GM21367 (cell line): ENCODE measurements around the gene MYBPC3.

ENCODE experiments used
- ATAC-seq: cut with Tn5 transposase; IDR thresholded peaks from one replicate; pipeline ENCODE4 v1.9.1; 2021; ENCODE audit not compliant: unreplicated experiment

MYBPC3 gene

GRCh38 chr11:47359162-47359561 is 6.7 kb upstream of the MYBPC3 start:
- no peak for ATAC-seq

- ATAC-seq, result no peak
Measured at GRCh38 chr11:47358731-47359051, 6.2 kb upstream of the MYBPC3 start.

DNA sequence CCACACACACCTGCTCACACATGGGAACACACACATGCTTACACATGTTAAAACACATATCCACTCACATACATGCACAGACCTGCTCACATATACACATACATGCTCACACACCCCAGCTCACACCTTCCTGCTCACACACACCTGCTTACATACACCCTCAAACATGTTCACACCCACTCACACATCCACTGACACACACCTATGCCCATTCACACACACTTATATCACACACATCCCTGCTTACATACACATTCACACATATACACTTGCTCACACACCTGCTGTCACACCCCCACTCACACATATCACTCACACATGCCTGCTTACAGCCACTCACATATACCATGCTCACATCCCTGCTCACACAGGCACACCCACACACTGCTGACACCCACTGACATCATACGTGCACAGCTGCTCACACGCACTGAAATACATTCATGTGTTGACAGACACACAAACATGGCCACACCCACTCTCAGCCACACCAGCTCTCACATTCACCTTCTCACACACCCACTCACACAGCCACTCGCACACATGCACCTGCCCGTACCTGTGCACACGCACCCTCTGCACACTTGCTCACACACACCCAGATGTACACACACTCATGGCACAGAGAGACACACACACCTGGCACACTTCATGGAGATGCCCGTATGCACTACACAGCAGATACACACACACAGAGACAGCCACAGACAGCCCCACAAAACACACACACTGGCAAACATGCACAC is 5.7 kb upstream of the MYBPC3 start:
- ATAC-seq, result no peak

DNA sequence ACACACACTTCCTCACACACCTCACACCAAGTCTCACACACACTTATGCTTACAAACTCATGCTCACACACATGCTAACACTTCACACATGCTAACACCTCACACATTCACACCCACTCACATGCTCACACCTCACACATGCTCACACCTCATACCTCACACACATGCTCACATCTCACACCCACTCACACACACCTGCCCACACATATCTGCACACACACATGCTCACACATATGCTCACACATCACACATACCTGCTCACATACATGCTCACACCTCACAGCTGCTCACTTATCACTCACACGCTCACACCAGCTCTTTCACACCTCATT is 4.5 kb upstream of the MYBPC3 start:
- no peak for ATAC-seq

DNA sequence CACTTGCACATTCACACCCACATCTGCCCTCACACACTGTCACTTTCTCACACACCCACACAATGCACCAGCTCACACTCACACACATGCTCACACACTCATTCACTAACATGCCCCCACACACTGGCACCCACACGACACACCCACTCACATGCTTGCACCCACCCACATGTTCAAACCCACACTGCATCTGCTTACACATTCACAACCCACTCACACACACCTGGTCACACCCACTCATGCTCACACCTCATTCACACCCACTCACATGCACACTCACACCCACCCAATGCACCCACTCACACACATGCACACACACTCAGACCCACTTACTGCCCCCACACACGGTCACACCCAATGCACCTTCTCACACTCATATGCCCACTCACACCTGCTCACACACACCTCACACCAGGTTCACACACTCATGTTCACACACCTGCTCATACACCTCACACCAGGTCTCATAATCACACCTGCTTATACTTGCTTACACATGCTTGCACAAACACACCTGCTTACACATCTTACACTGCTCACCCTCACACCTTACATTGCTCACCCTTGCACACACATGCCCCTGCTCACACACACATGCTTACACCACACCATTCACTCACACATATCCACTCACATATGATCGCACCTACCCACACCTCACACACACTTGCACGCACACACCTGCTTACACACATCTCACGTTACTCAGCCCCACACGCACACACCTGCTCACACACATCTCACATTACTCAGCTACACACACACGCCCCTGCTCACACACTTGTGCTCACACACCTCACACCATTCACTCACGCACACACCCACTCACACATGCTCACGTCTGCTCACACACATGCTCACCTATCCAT is 3.9 kb upstream of the MYBPC3 start:
- no peak for ATAC-seq

- no peak for ATAC-seq
Measured at GRCh38 chr11:47355283-47356128, 3.0 kb upstream of the MYBPC3 start.

- ATAC-seq, result no peak
Measured at GRCh38 chr11:47354913-47355282, 2.4 kb upstream of the MYBPC3 start.

DNA sequence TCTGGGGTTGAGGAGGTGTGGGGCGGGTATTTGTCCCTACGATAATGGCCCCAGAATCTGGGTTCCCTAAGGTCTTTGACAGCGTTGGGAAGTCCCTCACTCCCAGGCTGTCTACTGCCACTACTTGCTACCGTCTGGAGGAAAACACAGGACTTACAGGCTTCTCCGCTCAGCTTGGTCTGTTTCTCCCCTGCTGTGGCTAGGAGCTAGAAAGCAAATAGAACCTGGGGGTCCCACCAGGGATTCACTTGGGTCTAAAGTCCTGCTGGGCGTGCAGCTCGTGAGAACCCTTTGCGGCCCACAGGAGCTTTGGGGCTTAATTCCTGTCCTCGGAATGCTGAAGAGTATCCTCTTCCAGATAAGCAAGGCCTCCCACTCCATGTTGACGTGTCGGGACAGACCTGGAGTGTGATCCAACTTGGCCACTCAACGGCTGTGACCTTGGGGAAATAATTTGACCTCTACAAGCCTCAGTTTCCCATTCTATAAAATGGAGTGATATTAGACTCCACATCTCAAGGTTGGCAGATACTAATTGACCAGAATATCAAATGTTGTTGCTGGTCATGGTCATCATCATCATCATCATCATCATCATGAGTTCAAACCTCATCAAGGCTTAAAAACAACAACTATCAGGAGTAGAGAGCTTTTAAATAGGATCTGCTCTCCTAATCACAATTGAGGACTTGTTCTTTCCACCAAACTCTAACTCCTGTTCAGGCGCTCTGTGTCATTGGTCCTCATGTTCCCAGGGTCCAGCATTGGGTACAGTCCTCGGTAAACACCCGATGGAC is 1.7 kb upstream of the MYBPC3 start:
- ATAC-seq, result no peak

DNA sequence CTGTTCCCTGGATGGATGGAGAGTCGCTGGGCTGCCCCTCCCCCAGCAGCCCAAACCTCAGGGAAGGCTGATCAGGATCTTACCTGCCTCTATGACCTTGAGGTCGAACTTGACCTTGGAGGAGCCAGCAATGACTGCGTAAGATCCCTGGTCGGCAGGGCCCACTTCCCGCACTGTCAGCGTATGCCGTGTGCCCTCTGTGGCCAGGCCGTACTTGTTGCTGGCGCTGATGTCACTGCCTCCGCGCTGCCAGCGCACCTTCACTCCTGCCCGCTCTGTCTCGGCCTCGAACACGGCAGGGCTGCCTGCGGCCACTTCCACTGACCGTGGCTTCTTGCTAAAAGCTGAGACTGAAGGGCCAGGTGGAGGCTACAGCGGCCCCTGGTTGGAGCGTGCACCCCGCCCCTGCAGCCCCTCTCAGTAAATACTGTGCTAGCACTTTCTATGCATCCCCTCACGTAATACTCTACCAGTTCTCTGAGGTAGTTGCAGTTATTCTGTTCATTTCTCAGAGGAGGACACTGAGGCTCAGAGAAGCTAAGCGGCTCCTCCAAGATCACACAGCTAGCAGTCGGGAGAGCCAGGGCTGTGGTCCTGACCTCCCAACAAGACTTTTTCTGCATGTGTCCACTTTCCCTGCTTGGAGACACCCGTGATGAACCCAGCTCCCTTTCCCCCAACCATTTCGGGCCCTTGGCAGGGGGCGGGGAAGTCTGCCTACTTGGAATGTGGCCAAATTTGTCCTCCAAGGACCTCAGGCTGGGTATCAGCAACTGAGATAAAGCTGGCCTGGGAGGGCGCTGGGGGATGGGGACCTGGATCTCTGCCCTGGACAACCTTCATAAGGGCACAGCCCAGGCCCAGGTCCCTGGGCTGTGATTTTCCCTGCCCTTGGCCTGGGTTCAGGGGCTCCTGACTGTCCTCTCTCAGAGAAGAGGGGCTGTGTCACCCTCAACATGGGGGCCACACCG is 1.1 kb downstream of the MYBPC3 start:
- ATAC-seq, result no peak

GRCh38 chr11:47350315-47350714 is 2.2 kb downstream of the MYBPC3 start:
- no peak for ATAC-seq

- ATAC-seq, result no peak
Measured at GRCh38 chr11:47349521-47350095, 2.9 kb downstream of the MYBPC3 start.

GRCh38 chr11:47348859-47349258 is 3.6 kb downstream of the MYBPC3 start:
- no peak for ATAC-seq

- ATAC-seq, result no peak
Measured at GRCh38 chr11:47348131-47348802, 4.2 kb downstream of the MYBPC3 start.

- ATAC-seq, result no peak
Measured at GRCh38 chr11:47347137-47347536, 5.4 kb downstream of the MYBPC3 start.

GRCh38 chr11:47345890-47346563 is 6.5 kb downstream of the MYBPC3 start:
- no peak for ATAC-seq

- no peak for ATAC-seq
Measured at GRCh38 chr11:47342854-47343253, 9.6 kb downstream of the MYBPC3 start.

DNA sequence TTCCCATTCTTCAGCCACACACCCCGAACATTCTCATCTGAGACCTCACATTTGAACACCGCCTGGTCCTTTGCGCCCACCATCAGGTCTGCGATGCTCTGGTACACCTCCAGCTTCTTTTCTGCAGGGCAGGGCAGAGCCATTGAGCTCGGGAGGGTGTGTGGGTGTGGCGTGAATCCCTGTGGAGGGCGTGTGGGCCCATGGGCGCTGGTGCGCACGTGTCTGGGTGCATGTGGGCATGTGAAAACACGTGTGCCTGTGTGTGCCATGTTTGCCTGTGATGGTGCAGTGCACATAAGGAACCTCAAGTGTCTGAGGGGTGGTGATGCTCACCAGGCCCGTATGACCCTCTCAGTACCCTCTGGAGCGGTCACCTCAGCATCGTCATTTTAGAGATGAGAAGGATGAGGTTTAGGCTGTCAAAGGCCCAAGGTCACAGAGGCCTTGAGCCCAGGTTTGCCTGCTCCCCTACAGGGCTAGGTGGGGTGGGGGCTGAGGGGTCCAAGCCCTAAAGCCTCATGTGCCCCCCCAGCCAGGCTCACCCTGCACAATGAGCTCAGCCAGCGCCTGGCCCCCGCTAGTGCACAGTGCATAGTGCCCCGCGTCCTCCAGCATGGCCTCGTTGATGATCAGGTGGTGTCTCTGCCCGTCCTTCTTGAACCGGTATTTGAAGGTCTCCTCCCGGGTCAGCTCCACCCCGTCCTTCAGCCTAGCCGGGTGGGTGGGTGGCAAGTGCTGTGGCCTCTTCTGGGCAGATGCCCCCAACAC is 10.3 kb downstream of the MYBPC3 start:
- ATAC-seq, result no peak
